ENCODE data around the gene CHRM2.

The CHRM2 gene

DNA sequence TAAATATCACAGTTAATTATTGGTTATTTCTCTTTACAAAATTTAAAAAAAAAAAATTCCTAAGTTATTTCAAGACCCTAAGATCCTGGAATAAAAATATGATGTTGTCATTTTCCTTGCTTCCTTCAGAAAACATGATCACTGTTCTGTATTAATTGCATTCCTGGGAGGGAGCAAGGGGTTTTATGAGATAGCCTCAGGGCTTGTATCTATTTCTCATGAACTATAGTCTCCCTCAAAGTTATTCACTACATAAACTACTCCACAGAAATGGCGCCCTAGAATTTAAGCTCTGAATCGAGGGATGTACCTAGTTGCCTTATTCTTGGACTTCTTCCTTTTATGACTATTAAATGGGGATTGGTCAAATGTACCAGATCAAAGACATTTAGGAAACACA is 170.3 kb downstream of the CHRM2 start:
- DNase-seq (ENCODE audit: low read depth, low spot score), result no peak
- in situ Hi-C loops (cut with HindIII; ENCODE audit: low sequenced_read_pairs), result no loop called here
- TF ChIP-seq, protein P1, sequence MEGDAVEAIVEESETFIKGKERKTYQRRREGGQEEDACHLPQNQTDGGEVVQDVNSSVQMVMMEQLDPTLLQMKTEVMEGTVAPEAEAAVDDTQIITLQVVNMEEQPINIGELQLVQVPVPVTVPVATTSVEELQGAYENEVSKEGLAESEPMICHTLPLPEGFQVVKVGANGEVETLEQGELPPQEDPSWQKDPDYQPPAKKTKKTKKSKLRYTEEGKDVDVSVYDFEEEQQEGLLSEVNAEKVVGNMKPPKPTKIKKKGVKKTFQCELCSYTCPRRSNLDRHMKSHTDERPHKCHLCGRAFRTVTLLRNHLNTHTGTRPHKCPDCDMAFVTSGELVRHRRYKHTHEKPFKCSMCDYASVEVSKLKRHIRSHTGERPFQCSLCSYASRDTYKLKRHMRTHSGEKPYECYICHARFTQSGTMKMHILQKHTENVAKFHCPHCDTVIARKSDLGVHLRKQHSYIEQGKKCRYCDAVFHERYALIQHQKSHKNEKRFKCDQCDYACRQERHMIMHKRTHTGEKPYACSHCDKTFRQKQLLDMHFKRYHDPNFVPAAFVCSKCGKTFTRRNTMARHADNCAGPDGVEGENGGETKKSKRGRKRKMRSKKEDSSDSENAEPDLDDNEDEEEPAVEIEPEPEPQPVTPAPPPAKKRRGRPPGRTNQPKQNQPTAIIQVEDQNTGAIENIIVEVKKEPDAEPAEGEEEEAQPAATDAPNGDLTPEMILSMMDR (IDR thresholded peaks at IDR 0.05; ENCODE audit: low read depth, low read length), result no peak
- H3K4me3 ChIP-seq (ENCODE audit: low read depth, low read length), result no peak overlapping the region

DNA sequence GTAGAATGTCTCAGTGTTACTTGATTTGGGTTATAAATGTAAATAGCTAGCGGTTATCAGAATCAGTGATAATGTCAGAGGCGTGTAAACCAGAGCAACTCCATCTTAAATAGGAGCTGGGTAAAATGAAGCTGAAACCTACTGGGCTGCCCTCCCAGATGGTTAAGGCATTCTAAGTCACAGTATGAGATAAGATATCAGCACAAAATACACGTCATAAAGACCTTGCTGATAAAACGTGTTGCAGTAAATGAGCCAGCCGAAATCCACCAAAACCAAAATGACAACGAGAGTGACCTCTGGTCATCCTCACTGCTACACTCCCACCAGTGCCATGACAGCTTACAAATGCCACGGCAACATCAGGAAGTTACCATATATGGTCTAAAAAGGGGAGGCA is 172.3 kb downstream of the CHRM2 start:
- TF ChIP-seq, protein P1 (IDR thresholded peaks at IDR 0.05; ENCODE audit: low read depth, low read length), result no peak
- DNase-seq (ENCODE audit: low read depth, low spot score), result no peak
- in situ Hi-C loops (cut with HindIII; ENCODE audit: low sequenced_read_pairs), result no loop called here
- no peak overlapping the region for H3K4me3 ChIP-seq (ENCODE audit: low read depth, low read length)

DNA sequence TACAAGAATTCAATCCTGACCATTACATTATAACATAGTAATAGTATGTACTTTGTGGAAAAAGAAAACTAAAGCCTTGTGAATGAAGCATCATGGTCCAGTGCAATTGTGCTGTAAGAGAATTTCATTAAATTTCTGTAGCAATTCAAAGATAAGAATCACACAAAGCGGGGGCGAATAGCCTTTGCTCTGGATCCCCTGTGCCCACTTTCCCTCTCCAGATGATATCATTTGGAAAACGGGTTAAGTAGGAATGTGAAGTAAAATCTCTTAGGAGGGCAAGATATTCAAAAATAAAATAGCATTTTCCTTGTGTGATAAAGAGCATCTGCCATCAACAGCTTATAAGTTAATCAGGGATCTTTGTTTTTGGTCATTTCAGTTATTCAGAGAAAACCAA is 177.1 kb downstream of the CHRM2 start:
- TF ChIP-seq, protein P1 (IDR thresholded peaks at IDR 0.05; ENCODE audit: low read depth, low read length), result no peak
- in situ Hi-C loops (cut with HindIII; ENCODE audit: low sequenced_read_pairs), result no loop called here
- no peak for DNase-seq (ENCODE audit: low read depth, low spot score)
- no peak overlapping the region for H3K4me3 ChIP-seq (ENCODE audit: low read depth, low read length)

DNA sequence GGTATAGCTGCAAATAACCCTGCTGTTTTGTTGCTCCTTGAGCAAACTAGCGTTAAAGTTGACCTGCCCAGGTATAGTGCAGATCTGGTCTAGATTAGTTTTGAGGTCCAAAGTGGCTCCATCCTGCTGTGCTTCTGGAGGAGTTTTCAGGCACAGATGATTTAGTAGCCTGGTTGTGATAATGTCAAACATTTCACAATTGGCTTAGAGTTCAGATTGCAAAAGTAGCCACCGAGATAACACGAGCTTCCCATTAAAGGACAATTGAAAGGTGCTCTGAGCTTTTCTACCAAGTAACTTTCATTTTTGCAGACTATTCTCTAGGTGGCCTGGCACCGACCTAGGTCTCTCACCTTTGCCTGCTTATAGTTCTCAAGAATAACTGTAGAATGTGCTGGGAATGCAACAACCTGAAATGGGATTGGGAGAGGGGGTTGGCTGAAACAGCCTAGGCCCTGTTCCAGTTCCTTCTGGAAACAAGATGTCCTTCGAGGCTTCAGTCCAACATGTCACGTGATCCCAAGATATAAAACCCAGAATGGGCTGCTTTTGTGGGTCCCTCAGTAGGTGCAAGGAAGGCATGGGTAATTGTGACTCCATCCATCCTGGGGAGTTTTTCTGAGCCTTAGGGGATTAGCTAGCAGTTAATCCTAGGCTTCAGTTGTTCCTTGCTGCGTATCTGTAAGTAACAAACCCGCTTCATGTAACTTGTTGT is 201.0 kb downstream of the CHRM2 start:
- H3K4me3 ChIP-seq (ENCODE audit: low read depth, low read length), result no peak overlapping the region
- no peak for DNase-seq (ENCODE audit: low read depth, low spot score)
- TF ChIP-seq, protein P1 (IDR thresholded peaks at IDR 0.05; ENCODE audit: low read depth, low read length), result no peak
- in situ Hi-C loops (cut with HindIII; ENCODE audit: low sequenced_read_pairs), result no loop called here
